IgD-negative memory B cell (primary cell): Measurements from ENCODE around the gene GC. TPM values are rescaled to one million over a fixed set of nuclear protein-coding genes. Genes with fewer than 3 reads are reported as not detected.
"Not testable (repeated sequence)": the region's sequence is repeated elsewhere in the genome, so short reads cannot be mapped to it uniquely, and the experiment has no call there.

ENCODE experiments used
- H3K27ac Mint-ChIP-seq, 3 donors: one replicate each; pipeline ENCODE4 v1.8.0; 2020 to 2022; ENCODE audit warnings: mild to moderate bottlenecking in 3 of 3, mixed read lengths in 3 of 3, moderate library complexity in 1 of 3
- H3K27me3 Mint-ChIP-seq: one replicate; pipeline ENCODE4 v1.8.0; 2021; ENCODE audit warnings: mixed read lengths
- H3K36me3 Mint-ChIP-seq: one replicate; pipeline ENCODE4 v1.8.0; 2020; ENCODE audit warnings: mild to moderate bottlenecking, mixed read lengths
- H3K4me1 Mint-ChIP-seq, 3 donors: one replicate each; pipeline ENCODE4 v1.8.0; 2020 to 2022; ENCODE audit warnings: mixed read lengths in 3 of 3, mild to moderate bottlenecking in 1 of 3
- H3K4me3 Mint-ChIP-seq, 4 donors: one replicate each; pipeline ENCODE4 v1.8.0; 2020 to 2022; ENCODE audit warnings: mild to moderate bottlenecking in 4 of 4, mixed read lengths in 4 of 4, moderate library complexity in 3 of 4
- H3K9me3 Mint-ChIP-seq, 3 donors: one replicate each; pipeline ENCODE4 v1.8.0; 2020 to 2021; ENCODE audit warnings: mixed read lengths in 3 of 3, mild to moderate bottlenecking in 1 of 3
- polyA plus RNA-seq: library from polyadenylated mRNA; unstranded; fragments of 300-500 nt; fragmentation: Illumina TruSeq; gene quantifications from one replicate; pipeline ENCODE4 v1.2.3, GENCODE V29; 2021

The GC gene, protein sequence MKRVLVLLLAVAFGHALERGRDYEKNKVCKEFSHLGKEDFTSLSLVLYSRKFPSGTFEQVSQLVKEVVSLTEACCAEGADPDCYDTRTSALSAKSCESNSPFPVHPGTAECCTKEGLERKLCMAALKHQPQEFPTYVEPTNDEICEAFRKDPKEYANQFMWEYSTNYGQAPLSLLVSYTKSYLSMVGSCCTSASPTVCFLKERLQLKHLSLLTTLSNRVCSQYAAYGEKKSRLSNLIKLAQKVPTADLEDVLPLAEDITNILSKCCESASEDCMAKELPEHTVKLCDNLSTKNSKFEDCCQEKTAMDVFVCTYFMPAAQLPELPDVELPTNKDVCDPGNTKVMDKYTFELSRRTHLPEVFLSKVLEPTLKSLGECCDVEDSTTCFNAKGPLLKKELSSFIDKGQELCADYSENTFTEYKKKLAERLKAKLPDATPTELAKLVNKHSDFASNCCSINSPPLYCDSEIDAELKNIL
- not detected for polyA plus RNA-seq

DNA sequence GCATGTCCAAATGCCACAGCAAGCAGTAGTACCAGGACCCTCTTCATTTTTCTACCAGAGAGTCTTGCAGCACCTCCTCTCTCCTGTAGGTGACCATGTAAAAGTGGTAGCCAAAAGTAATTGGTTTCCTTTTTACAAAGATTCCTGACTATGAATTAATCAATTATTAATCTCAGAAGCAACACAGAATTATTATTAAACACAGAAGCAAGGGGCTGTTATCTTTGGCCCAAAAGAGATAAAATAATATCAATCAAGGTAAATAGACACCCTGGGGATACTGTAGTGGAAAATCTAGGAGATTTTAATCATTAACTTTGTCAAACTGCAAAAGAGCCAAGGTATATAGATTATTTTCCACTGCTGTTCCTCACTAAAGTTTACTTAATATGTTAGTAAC, at the start of gene GC:
Gene GC, minus strand, starts transcription at position 108 of the 400 bp plus-strand sequence. Its CDS starts 61 bp downstream, at position 47.
- no peaks in the 10 kb centered on the region for H3K9me3 Mint-ChIP-seq
- no peak within 1 kb of the TSS for H3K4me3 Mint-ChIP-seq
- no peaks in the 10 kb centered on the region for H3K27me3 Mint-ChIP-seq
- no peaks in the 10 kb centered on the region for H3K36me3 Mint-ChIP-seq
- H3K27ac Mint-ChIP-seq, result no peak within 1 kb of the TSS
- H3K4me1 Mint-ChIP-seq, result no peaks in the 10 kb centered on the region

DNA sequence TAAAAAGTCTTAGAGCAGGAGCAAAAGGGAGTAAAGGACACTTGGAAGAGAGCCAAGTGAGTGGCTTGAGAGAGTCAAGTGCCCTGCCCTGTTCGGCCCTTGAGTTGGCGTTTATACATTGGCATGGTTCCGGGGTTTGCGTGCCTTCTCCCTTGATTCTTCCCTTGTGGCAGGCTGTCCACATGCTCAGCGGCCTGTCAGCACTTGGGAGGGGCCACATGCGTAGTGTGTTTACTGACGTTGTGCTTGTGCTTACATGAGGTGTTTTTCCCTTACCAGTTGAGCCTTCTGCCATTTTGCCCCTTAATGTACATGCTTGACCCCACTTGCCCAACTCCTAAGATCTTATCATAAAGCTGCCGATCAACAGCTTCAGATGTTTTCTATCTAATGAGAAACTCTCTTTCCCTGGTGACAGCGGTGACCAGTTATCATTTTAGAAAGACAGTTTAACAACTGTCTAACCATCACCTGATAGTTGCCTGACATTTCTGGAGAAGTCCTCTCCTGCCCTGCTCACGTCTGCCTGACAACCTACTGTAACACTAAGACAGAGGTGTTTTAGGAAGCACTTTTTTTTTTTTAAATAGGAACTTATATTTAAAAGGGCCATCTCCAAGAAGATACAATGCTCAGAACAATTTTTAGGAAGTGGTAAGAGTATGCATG, 49.5 kb upstream of the GC start:
- peaks cover 2% of the 10 kb centered on the region for H3K36me3 Mint-ChIP-seq
- H3K4me1 Mint-ChIP-seq, result no peaks in the 10 kb centered on the region
- peaks cover 2% of the 10 kb centered on the region for H3K27me3 Mint-ChIP-seq
- no peak overlapping the region for H3K4me3 Mint-ChIP-seq
- no peak overlapping the region for H3K27ac Mint-ChIP-seq
- H3K9me3 Mint-ChIP-seq, result peaks cover 0 to 5% (median 3%) of the 10 kb centered on the region in 3 donors

DNA sequence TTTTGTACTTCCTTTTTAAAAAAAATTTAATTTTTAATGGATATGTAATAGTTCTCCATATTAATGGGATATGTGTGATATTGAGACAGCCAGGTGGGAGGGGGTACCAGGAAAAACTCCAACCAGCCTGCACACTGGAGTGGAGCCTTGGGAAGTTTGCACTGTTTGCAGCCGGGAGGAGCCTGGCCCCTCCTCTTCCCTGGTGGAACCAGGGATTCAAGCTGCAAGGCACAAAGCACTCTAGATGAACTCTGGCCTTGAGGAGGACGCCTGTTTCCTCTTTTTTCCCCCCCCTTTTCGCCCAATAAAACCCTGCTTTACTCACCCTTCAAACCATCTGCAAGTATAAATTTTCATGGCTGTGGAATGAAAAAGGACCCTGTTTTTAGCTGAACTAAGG, 48.2 kb upstream of the GC start:
- Mint-ChIP-seq H3K4me1 (no peaks in the 10 kb centered on the region), H3K27me3 (peaks cover 2% of the 10 kb centered on the region), H3K9me3 (peaks cover 0 to 3% (median 3%) of the 10 kb centered on the region in 3 donors), H3K4me3 (no peak overlapping the region), H3K27ac (no peak overlapping the region), H3K36me3 (peaks cover 2% of the 10 kb centered on the region)

DNA sequence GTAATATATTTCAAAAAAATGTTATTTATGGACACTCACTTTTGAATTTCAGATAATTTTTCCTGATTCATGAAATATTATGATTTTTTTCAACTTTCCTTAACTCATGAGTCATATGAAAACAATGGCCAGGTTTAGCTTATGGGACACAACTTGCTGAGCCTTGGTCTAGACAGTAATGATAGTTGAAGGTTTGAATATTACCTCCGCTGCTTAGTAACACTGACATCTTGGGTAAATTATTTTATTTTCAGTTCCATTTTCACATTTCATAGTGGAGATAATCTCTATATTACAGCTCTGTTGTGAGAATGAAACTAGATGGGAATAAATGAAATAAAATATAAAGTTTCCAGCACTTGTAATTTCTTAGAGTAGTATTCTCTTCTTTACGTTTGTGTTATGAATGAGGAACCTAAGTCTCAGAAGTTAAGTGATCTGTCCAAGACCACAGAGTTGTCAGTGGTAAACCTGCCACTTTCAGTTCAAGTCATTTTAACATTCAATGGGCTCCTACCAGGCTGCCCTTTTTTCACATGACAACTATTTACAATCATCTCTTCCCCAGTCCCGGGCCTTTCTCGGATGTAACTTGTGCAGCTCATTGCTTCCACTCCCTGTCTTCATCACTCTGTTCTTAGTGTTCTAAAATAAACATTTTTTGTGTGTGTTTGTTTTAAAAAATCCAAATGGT, 46.8 kb upstream of the GC start:
- H3K4me1 Mint-ChIP-seq, result no peaks in the 10 kb centered on the region
- H3K36me3 Mint-ChIP-seq, result peaks cover 2% of the 10 kb centered on the region
- H3K27me3 Mint-ChIP-seq, result peaks cover 2% of the 10 kb centered on the region
- H3K27ac Mint-ChIP-seq, result no peak overlapping the region
- peaks cover 0 to 3% (median 3%) of the 10 kb centered on the region in 3 donors for H3K9me3 Mint-ChIP-seq
- no peak overlapping the region for H3K4me3 Mint-ChIP-seq

DNA sequence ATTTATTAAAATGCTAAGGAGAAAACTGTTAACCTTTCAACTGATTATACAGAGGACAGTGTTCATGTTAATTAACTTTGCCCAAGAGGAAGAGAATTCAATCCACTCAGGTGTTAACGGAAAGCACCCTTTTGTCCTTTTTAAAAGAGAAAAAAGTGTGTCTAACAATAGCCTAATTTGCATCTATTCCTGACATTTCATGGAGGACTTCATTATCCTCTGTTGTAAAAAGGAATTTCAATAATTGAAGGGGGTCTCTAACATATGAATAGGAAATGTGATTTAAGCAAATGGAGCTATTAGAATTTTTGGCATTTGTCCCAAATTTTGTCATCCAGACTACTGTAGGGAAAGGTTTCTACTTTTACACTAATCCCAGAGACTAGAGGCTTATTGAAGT, 44.6 kb upstream of the GC start:
- no peaks in the 10 kb centered on the region for H3K4me1 Mint-ChIP-seq
- H3K4me3 Mint-ChIP-seq, result no peak overlapping the region
- no peak overlapping the region for H3K27ac Mint-ChIP-seq
- H3K9me3 Mint-ChIP-seq, result peaks cover 0 to 5% (median 3%) of the 10 kb centered on the region in 3 donors
- no peaks in the 10 kb centered on the region for H3K36me3 Mint-ChIP-seq
- H3K27me3 Mint-ChIP-seq, result peaks cover 2% of the 10 kb centered on the region

DNA sequence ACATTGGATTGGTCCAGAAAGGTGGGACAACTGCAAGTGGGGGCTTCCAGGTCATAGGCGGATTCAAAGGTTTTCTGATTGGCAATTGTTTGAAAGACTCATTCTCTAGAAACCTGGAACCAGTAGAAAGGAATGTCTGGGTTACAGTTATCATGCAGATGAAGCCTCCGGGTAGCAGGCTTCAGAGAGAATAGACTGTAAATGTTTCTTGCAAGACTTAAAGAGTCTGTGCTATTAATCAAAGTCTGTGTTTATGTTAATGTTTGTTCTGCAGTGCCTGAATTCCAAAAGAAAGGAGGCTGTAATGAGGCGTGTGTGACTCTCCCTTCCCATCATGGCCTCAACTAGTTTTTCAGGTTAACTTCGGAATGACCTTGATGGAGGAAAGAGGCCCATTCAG, 43.9 kb upstream of the GC start:
- H3K36me3 Mint-ChIP-seq, result no peaks in the 10 kb centered on the region
- H3K4me3 Mint-ChIP-seq, result no peak overlapping the region
- no peak overlapping the region for H3K27ac Mint-ChIP-seq
- H3K9me3 Mint-ChIP-seq, result peaks cover 0 to 2% (median under 1%) of the 10 kb centered on the region in 3 donors
- H3K4me1 Mint-ChIP-seq, result no peaks in the 10 kb centered on the region
- H3K27me3 Mint-ChIP-seq, result peaks cover under 1% of the 10 kb centered on the region

DNA sequence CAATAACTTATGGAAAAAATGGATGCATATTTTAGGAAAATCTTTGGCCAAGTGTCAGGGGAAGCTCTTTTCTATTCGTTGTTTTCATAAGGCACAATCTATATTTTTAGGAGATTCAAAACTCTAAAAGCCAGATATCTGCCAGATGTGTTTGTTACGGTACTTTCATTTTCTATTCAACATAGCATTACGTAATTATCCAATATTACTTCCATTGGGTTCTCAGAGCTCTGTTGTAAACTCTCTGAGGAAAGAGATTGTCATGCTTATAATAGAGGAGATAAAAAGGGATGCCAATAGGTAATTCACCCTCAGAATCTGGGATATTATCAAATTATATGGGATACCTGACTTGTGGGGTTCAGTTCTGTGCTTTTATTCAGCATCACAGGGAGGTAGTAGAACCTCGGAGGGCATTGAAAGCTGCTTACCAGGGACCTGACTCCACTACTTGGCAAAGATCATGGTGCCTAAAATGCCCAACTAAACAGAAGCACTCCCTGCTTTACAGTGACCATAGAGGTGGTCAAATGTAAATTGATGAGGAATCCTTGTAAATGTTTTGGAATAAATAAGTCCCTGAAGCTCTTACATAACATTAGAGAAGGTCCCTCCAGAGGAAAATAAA, 32.9 kb upstream of the GC start:
- Mint-ChIP-seq H3K27ac (no peak overlapping the region), H3K27me3 (no peaks in the 10 kb centered on the region), H3K36me3 (no peaks in the 10 kb centered on the region), H3K9me3 (no peaks in the 10 kb centered on the region), H3K4me3 (no peak overlapping the region), H3K4me1 (no peaks in the 10 kb centered on the region)

DNA sequence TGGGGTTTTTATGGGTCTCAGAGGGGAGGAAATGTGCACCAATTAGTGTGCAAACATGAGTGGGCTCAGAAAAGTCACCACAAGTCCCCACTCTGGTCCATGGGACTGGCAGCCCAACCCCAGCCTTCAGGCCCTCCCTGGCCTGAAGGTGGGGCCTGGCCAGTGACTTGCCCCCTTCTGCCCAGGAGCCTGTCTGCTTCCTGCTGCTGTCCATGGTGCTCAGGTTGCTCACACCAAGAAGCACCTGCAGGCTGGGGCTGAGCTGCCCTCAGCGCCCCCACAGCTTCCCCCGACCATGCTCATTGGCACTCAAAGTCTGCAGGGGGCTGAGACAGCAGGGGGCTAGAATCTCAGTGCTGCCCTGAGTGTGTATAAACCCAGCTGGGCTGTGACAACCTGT, 30.6 kb upstream of the GC start:
- Mint-ChIP-seq H3K4me3 (no peak overlapping the region), H3K9me3 (no peaks in the 10 kb centered on the region), H3K36me3 (no peaks in the 10 kb centered on the region), H3K27me3 (no peaks in the 10 kb centered on the region), H3K4me1 (no peaks in the 10 kb centered on the region), H3K27ac (no peak overlapping the region)

DNA sequence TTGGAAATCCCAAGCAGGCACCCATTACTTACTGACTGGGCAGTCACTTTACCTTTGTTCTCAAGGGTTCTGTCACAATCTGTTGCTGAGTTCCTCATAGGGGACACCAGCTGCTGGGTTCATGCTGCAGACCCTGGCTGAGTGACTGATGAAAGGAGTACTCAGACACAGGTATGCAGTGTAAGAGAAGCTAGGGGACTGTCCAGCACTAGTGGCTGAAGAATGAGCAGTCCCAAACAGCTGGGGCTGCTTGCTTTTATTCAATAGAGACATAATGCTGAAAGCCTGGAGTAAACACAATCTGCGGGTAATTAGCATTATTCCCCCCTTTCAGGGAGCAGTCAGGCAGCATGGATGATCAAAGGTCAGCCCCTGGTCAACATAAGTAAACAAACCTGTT, 25.9 kb upstream of the GC start:
- not testable (repeated sequence) for H3K27ac Mint-ChIP-seq, H3K27me3 Mint-ChIP-seq, H3K4me1 Mint-ChIP-seq, H3K9me3 Mint-ChIP-seq, H3K4me3 Mint-ChIP-seq, H3K36me3 Mint-ChIP-seq

DNA sequence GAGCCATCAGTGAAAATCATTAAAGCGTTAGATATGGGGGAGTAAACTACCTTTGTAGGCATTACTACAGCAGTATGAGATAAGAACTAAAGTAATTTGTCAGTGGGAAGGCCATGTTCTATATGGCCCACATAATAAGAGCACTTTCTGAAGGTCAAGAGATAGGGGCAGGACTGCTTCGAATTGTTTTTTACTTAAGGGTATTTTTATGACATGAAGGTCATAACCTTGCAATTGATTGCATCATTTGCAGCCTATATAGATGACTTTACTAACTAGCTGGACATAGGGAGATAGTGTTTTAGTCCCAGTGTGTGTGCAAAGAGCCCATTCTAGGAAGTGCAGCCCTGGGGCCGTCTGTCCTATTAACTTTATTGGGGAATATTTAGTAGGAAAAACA, 23.6 kb upstream of the GC start:
- no peaks in the 10 kb centered on the region for H3K9me3 Mint-ChIP-seq
- H3K36me3 Mint-ChIP-seq, result no peaks in the 10 kb centered on the region
- H3K27me3 Mint-ChIP-seq, result peaks cover 2% of the 10 kb centered on the region
- no peaks in the 10 kb centered on the region for H3K4me1 Mint-ChIP-seq
- H3K4me3 Mint-ChIP-seq, result no peak overlapping the region
- H3K27ac Mint-ChIP-seq, result no peak overlapping the region

DNA sequence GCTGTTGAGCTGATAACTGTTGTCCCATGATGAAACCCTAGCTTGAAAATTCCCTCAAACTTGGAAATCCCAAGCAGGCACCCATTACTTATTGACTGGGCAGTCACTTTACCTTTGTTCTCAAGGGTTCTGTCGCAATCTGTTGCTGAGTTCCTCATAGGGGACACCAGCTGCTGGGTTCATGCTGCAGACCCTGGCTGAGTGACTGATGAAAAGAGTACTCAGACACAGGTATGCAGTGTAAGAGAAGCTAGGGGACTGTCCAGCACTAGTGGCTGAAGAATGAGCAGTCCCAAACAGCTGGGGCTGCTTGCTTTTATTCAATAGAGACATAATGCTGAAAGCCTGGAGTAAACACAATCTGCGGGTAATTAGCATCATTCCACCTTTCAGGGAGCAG, 21.4 kb upstream of the GC start:
- not testable (repeated sequence) for H3K36me3 Mint-ChIP-seq

DNA sequence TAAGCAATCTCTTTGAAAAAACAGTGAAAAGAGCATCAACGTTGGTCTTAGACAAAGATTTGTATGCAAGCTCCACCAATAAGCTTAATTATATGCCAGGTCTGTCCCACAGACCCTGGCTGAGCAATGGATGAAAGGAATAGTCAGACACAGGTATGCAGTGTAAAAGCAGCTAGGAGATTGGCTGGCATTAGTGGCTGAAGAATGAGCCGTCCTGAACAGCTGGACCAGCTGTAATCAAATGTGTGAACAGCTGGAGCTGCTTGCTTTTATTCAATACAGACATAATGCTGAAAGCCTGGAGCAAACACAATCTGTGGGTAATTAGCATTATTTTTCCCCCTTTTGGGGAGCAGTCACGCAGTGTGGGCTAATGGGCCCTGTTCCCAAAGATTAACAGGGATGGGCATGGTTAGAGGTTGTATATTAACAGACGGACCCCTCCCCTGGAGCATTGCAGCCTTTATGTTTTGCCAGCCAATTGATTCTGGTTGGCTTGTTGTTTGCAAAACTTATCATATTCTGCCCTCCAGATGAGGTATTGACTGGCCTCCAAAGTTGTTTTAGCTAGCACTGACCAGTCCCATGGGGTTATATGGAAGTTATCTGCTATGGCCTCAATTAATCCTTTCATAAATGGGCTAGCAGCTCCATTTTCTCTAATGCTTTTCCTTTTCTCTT, 20.3 kb upstream of the GC start:
- not testable (repeated sequence) for H3K27me3 Mint-ChIP-seq, H3K4me1 Mint-ChIP-seq, H3K4me3 Mint-ChIP-seq, H3K36me3 Mint-ChIP-seq, H3K9me3 Mint-ChIP-seq, H3K27ac Mint-ChIP-seq

More for the DNA sequence above, 21.4 kb upstream of the GC start:
- H3K4me3 Mint-ChIP-seq, H3K27ac Mint-ChIP-seq, H3K9me3 Mint-ChIP-seq, H3K27me3 Mint-ChIP-seq, H3K4me1 Mint-ChIP-seq: not testable (repeated sequence)

DNA sequence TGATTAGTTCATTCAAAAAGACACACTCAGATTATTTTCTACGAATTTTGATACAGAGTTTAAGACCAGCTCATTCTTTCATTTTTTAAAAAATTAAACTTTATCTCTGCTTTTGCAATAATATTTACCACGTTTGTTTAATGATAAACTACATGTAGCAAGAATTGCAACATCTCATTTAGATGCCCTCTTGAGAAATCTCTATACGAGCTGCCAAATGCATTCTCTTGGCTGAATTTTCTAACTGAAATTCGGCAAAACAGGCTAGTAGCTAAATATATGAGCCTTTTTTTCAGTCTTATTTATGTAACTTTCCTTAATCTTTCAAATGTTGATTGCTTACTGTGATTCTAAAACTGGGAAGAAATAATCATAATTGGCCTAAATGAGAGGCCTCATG, 2.1 kb upstream of the GC start:
- H3K4me1 Mint-ChIP-seq, result no peaks in the 10 kb centered on the region
- H3K27ac Mint-ChIP-seq, result no peak overlapping the region
- H3K36me3 Mint-ChIP-seq, result no peaks in the 10 kb centered on the region

DNA sequence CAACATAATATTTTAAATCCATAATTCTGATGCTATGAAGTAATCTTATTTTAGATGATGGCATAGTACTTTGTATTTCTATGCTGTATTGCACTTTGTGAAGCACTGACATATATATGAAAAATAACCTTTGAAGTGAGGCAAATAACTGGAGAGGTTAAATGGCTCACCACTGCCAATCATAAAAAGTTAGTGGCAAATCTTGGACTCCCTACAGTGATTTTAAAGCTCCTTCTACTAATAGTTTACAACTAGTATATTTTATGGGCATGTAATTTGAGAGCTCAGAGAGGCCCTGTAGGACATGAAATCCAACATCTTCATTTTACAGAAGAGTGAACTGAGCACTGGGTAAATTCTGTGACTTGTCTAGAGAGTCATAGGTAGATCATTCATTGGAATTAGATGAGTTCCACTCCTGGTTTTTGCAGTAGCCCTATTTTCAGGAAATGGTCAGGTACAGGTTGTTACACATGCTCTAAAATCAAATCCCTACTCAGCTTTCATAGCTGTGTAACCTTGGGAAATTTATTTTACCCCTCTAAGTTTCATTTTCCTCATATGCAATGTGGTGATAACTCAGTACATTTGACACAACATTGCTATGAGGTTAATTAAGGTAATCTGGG, 804 bp upstream of the GC start:
- Mint-ChIP-seq H3K27me3 (no peaks in the 10 kb centered on the region), H3K9me3 (no peaks in the 10 kb centered on the region), H3K36me3 (no peaks in the 10 kb centered on the region), H3K27ac (no peak overlapping the region), H3K4me3 (no peak overlapping the region), H3K4me1 (no peaks in the 10 kb centered on the region)

More for the DNA sequence above, 2.1 kb upstream of the GC start:
- Mint-ChIP-seq H3K27me3 (no peaks in the 10 kb centered on the region), H3K9me3 (no peaks in the 10 kb centered on the region), H3K4me3 (no peak overlapping the region)
